HepG2 (cell line): ENCODE measurements around the gene HAT1. TPM values are rescaled to one million over a fixed set of nuclear protein-coding genes. Genes with fewer than 3 reads are reported as not detected.
A peak's percentile ranks its signal among the peaks of the same experiment; 100 is the strongest.

ENCODE experiments used
- BHLHE40 ChIP-seq: IDR thresholded peaks from 2 replicates; pipeline ENCODE4 v1.6.1; 2011; ENCODE audit warnings: low read length, improper control_type of control experiment
- GATAD2A ChIP-seq: IDR thresholded peaks from 2 replicates; pipeline ENCODE4 v1.6.1; 2016
- GTF2F1 ChIP-seq: fragments of 150-350 bp; IDR thresholded peaks from 2 replicates; pipeline ENCODE4 v1.6.1; 2014; ENCODE audit warnings: low read length
- HDAC6 ChIP-seq: fragments of 200-600 bp; sonication (generic); IDR thresholded peaks from 2 replicates; pipeline ENCODE4 v1.7.0; 2017; ENCODE audit warnings: mild to moderate bottlenecking, antibody characterized with exemption, low read length, low read depth
- HOMEZ ChIP-seq: IDR thresholded peaks from 2 replicates; pipeline ENCODE4 v1.6.1; 2016; ENCODE audit warnings: low read depth
- LBX2 ChIP-seq: sonication (generic); formaldehyde crosslinking; IDR thresholded peaks from 2 replicates; pipeline ENCODE4 v1.5.0; 2020; ENCODE audit warnings: missing genetic modification reagents, mild to moderate bottlenecking, borderline replicate concordance
- PCBP1 ChIP-seq: fragments of 200-400 bp; formaldehyde crosslinking; IDR thresholded peaks from 2 replicates; pipeline ENCODE4 v1.6.1; 2017; ENCODE audit warnings: mild to moderate bottlenecking, low read depth, low read length, borderline replicate concordance
- SAP130 ChIP-seq: IDR thresholded peaks from 2 replicates; pipeline ENCODE4 v1.6.1; 2016; ENCODE audit warnings: low read depth
- SMAD1 ChIP-seq: sonication (generic); formaldehyde crosslinking; IDR thresholded peaks from 2 replicates; pipeline ENCODE4 v1.4.0; 2020; ENCODE audit warnings: missing genetic modification reagents, low read depth, mild to moderate bottlenecking, borderline replicate concordance
- ZBTB46 ChIP-seq: sonication (generic); formaldehyde crosslinking; IDR thresholded peaks from 2 replicates; pipeline ENCODE4 v1.4.0; 2020; ENCODE audit warnings: mild to moderate bottlenecking, missing genetic modification reagents, borderline replicate concordance
- ZBTB7B ChIP-seq: sonication (generic); formaldehyde crosslinking; IDR thresholded peaks from 2 replicates; pipeline ENCODE4 v1.4.0; 2020; ENCODE audit warnings: missing genetic modification reagents
- ZNF138 ChIP-seq: sonication (generic); formaldehyde crosslinking; IDR thresholded peaks from 2 replicates; pipeline ENCODE4 v1.5.0; 2020; ENCODE audit warnings: mild to moderate bottlenecking, low read depth, missing genetic modification reagents
- ZNF446 ChIP-seq: sonication (generic); formaldehyde crosslinking; IDR thresholded peaks from 2 replicates; pipeline ENCODE4 v1.5.0; 2020; ENCODE audit warnings: mild to moderate bottlenecking, missing genetic modification reagents
- ZNF724P ChIP-seq: sonication (generic); formaldehyde crosslinking; IDR thresholded peaks from 2 replicates; pipeline ENCODE4 v1.8.0; 2022; ENCODE audit warnings: missing genetic modification reagents, borderline replicate concordance
- ZSCAN25 ChIP-seq: sonication (generic); formaldehyde crosslinking; IDR thresholded peaks from 2 replicates; pipeline ENCODE4 v1.8.0; 2022; ENCODE audit warnings: mild to moderate bottlenecking, missing genetic modification reagents
- polyA plus RNA-seq, 8 experiments: library from polyadenylated mRNA; depleted of rRNA in 3 of 8; stranded (reverse) in 7 of 8; unstranded in 1 of 8; fragments of >200 nt; fragmentation: Illumina TruSeq in 4 of 8; extraction: Trizol in 4 of 8; gene quantifications; 2 replicates each; pipeline versions ENCODE4 v1.2.1 to v1.2.3, GENCODE V29; 2011 to 2016; ENCODE audit warnings: low read depth in 4 of 8, missing spikeins in 1 of 8, mixed read lengths in 1 of 8; ENCODE audit not compliant: insufficient read depth in 1 of 8
- total RNA-seq, 5 experiments: library from RNA; depleted of rRNA; stranded (reverse); fragments of >200 nt; fragmentation: Illumina TruSeq; extraction: Trizol; gene quantifications; 2 replicates each; pipeline ENCODE4 v1.2.3, GENCODE V29; 2016; ENCODE audit warnings: low read depth in 1 of 5
- TF ChIP-seq, protein P1 (sequence below): sonication (generic); formaldehyde crosslinking; IDR thresholded peaks from 2 replicates; pipeline ENCODE4 v1.4.0; 2020; ENCODE audit warnings: missing genetic modification reagents
- TF ChIP-seq, protein P2 (sequence below): sonication (generic); formaldehyde crosslinking; IDR thresholded peaks from 2 replicates; pipeline ENCODE4 v1.9.0; 2022; ENCODE audit warnings: low read depth, missing genetic modification reagents

Gene HAT1
- total and polyA plus RNA-seq, 2 of the 13 experiments (the other 11 are each of a cell fraction or from before 2014, with no cell fraction given) = 45.4 to 119 TPM

DNA sequence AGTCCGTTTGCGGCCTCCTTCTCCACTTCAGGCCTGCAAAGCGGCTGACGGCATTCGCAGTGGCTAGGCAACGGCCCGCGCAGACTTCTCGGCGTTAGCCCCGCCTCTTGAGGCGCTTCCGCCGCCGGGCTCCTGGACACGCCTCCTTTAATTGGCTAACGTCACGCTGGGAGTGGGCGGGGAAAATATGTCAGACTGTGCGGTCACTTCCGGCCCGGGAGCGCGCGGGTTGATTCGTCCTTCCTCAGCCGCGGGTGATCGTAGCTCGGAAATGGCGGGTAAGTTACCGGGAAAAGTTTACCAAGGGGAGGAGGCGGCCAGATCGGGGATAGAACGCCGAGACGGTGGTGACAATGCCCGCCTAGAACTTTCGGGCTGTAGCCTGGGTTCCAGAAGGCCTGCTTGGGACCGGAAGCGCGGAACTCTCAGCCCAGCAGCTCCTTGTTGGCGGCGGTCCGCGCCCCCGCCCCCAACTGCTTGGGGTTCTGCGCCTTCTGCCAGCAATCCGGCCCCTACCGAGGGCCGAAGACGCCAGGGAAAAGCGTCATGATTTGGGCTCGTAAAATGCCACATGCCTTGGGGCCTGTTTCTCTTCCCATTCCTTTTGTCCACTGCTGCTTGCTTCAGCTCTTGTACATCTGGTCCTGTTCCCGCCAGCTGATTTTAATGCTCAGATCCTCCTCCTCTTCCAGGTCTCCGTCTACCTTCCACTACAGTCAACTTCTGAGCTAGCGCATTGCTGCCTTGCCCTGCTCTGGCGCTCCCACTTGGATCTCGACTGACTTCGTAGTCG is at the start of gene HAT1 (continued):
- TF ChIP-seq, protein P1, sequence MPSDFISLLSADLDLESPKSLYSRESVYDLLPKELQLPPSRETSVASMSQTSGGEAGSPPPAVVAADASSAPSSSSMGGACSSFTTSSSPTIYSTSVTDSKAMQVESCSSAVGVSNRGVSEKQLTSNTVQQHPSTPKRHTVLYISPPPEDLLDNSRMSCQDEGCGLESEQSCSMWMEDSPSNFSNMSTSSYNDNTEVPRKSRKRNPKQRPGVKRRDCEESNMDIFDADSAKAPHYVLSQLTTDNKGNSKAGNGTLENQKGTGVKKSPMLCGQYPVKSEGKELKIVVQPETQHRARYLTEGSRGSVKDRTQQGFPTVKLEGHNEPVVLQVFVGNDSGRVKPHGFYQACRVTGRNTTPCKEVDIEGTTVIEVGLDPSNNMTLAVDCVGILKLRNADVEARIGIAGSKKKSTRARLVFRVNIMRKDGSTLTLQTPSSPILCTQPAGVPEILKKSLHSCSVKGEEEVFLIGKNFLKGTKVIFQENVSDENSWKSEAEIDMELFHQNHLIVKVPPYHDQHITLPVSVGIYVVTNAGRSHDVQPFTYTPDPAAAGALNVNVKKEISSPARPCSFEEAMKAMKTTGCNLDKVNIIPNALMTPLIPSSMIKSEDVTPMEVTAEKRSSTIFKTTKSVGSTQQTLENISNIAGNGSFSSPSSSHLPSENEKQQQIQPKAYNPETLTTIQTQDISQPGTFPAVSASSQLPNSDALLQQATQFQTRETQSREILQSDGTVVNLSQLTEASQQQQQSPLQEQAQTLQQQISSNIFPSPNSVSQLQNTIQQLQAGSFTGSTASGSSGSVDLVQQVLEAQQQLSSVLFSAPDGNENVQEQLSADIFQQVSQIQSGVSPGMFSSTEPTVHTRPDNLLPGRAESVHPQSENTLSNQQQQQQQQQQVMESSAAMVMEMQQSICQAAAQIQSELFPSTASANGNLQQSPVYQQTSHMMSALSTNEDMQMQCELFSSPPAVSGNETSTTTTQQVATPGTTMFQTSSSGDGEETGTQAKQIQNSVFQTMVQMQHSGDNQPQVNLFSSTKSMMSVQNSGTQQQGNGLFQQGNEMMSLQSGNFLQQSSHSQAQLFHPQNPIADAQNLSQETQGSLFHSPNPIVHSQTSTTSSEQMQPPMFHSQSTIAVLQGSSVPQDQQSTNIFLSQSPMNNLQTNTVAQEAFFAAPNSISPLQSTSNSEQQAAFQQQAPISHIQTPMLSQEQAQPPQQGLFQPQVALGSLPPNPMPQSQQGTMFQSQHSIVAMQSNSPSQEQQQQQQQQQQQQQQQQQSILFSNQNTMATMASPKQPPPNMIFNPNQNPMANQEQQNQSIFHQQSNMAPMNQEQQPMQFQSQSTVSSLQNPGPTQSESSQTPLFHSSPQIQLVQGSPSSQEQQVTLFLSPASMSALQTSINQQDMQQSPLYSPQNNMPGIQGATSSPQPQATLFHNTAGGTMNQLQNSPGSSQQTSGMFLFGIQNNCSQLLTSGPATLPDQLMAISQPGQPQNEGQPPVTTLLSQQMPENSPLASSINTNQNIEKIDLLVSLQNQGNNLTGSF (CRISPR knock-in tag) = peak; percentile 71; the same call in 1 of the 2 replicates
- TF ChIP-seq BHLHE40 (no peak), PCBP1 (peak; percentile 64; the same call in 1 of the 2 replicates), ZNF138 (CRISPR knock-in tag) (peak; percentile 73; the same call in 1 of the 2 replicates), HOMEZ (CRISPR knock-in tag) (peak; percentile 49), ZSCAN25 (CRISPR knock-in tag) (peak; percentile 63; the same call in 1 of the 2 replicates), HDAC6 (no peak), ZBTB7B (CRISPR knock-in tag) (0 out of 2 replicates have a peak, but pooled peaks have one; percentile 18), ZBTB46 (CRISPR knock-in tag) (0 out of 2 replicates have a peak, but pooled peaks have one; percentile 77), ZNF446 (CRISPR knock-in tag) (peak; percentile 39; the same call in 1 of the 2 replicates), GTF2F1 (no peak), SMAD1 (CRISPR knock-in tag) (no peak), LBX2 (CRISPR knock-in tag) (no peak), SAP130 (CRISPR knock-in tag) (peak; percentile 92), GATAD2A (CRISPR knock-in tag) (peak; percentile 48; the same call in 1 of the 2 replicates), ZNF724P (CRISPR knock-in tag) (peak; percentile 65)
- TF ChIP-seq, protein P2, sequence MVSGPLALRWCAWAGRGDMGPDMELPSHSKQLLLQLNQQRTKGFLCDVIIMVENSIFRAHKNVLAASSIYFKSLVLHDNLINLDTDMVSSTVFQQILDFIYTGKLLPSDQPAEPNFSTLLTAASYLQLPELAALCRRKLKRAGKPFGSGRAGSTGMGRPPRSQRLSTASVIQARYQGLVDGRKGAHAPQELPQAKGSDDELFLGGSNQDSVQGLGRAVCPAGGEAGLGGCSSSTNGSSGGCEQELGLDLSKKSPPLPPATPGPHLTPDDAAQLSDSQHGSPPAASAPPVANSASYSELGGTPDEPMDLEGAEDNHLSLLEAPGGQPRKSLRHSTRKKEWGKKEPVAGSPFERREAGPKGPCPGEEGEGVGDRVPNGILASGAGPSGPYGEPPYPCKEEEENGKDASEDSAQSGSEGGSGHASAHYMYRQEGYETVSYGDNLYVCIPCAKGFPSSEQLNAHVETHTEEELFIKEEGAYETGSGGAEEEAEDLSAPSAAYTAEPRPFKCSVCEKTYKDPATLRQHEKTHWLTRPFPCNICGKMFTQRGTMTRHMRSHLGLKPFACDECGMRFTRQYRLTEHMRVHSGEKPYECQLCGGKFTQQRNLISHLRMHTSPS = no peak
